ENCODE data around the gene NUCKS1. TPM values are rescaled to one million over a fixed set of nuclear protein-coding genes. Genes with fewer than 3 reads are reported as not detected.

Gene NUCKS1
- total and polyA plus RNA-seq, 2 experiments from 2014 or later = 69.9 to 122 TPM

DNA sequence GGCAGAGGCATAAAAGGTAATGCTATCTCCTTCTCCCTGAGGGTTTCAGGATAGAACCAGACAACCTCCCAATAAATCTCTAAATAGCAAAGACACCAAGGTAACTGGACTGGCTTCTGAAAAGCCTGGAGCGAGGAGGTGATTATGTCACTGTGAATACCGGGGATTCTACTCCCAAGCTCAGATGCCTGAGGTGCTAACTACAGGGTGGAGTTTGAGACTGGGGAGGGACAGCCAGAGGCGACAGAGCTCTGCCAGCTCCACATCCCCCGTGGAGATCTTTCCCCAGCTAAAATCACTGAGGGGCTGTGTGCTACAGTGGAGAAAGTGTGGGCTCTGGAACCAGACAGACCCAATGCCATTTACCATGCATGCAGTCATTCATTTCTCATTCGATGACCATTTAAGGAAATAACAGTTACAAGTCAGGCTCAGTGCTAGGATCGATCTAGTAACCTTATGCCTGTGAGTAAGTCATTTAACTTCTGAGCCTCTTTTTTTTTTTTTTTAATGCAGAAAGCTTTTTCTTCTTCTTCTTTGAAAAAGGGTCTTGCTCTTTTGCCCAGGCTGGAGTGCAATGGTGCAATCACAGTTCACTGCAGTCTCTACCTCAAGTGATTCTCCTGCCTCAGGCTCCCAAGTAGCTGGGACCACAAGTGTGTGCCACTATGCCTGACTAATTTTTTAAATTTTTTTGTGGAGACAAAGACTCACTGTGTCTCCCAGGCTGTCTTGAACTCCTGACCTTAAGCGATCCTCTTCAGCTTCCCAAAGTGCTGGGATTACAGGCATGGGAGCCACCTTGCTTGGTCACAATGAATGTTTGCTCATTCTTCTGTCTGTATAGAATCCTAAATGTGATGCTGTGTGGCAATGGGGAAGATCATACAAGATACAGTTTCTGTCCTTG lies 61.6 kb downstream of the NUCKS1 start:
- TF ChIP-seq EZH2 (IDR thresholded peaks at IDR 0.05; ENCODE audit: insufficient read depth, poor library complexity, severe bottlenecking) = no peak
- TF ChIP-seq EZH2phosphoT487 (IDR thresholded peaks at IDR 0.05; ENCODE audit: insufficient read depth, low read depth) = no peak
- in situ Hi-C loops (cut with MboI) = no loop called here
- Histone ChIP-seq H3K9me2 (ENCODE audit: insufficient read depth) (no peaks in the 10 kb centered on the region), H3K36me3 (ENCODE audit: low read depth) (no peaks in the 10 kb centered on the region), H3K79me2 (ENCODE audit: insufficient read depth) (no peaks in the 10 kb centered on the region), H3F3A (ENCODE audit: insufficient read depth) (no peaks in the 10 kb centered on the region), H3K4me2 (ENCODE audit: unreplicated experiment) (no peak overlapping the region), H4K20me1 (ENCODE audit: insufficient read depth) (no peaks in the 10 kb centered on the region), H3K27ac (no peak overlapping the region), H3K27me3 (replicated peaks; ENCODE audit: insufficient read depth) (no peaks in the 10 kb centered on the region), H3K9me3 (ENCODE audit: low read depth) (no peaks in the 10 kb centered on the region), H3K4me1 (ENCODE audit: insufficient read depth) (no peaks in the 10 kb centered on the region), H2AFZ (no peak overlapping the region), H3K9ac (no peak overlapping the region), H3K4me3 (no peak overlapping the region)
- no peak for DNase-seq
- WGBS, 2 experiments (ENCODE audit: low coverage in 1 of 2, low lambda C conversion rate in 2 of 2, missing lambda C conversion rate in 2 of 2) = 58 to 60% methylated on average over 7 of the region's 7 CpGs

DNA sequence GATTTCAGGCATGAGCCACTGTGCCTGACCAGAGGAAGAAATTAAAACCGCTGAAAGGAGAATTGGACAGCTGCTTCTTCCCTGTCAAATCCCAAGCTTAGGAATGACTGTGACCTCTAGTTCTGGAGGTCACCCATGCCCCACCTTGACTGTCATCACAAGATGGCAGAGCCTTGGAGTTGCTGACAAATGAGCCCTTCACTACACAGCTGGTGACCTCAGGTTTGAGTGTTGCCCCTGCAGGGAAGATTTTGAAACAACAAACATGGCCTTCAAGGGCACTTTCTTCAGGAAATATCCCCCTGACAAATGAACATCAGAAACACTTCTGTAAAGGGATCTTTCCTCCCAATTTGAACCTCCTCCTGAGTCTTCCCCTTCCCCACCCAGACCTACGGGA lies 62.7 kb downstream of the NUCKS1 start:
- Histone ChIP-seq H3K4me3 (no peak overlapping the region), H3K9me3 (ENCODE audit: low read depth) (no peaks in the 10 kb centered on the region), H4K20me1 (ENCODE audit: insufficient read depth) (no peaks in the 10 kb centered on the region), H3K27ac (no peak overlapping the region), H3K4me1 (ENCODE audit: insufficient read depth) (no peaks in the 10 kb centered on the region), H3K9ac (no peak overlapping the region), H3K4me2 (ENCODE audit: unreplicated experiment) (no peak overlapping the region), H3F3A (ENCODE audit: insufficient read depth) (no peaks in the 10 kb centered on the region), H3K36me3 (ENCODE audit: low read depth) (no peaks in the 10 kb centered on the region), H2AFZ (no peak overlapping the region), H3K27me3 (replicated peaks; ENCODE audit: insufficient read depth) (no peaks in the 10 kb centered on the region), H3K79me2 (ENCODE audit: insufficient read depth) (no peaks in the 10 kb centered on the region), H3K9me2 (ENCODE audit: insufficient read depth) (no peaks in the 10 kb centered on the region)
- TF ChIP-seq EZH2phosphoT487 (IDR thresholded peaks at IDR 0.05; ENCODE audit: insufficient read depth, low read depth) (no peak), EZH2 (IDR thresholded peaks at IDR 0.05; ENCODE audit: insufficient read depth, poor library complexity, severe bottlenecking) (no peak)
- 32 to 56% methylated on average over 2 of the region's 2 CpGs for WGBS, 2 experiments (ENCODE audit: low coverage in 1 of 2, low lambda C conversion rate in 2 of 2, missing lambda C conversion rate in 2 of 2)
- no peak for DNase-seq
- in situ Hi-C loops (cut with MboI) = no loop called here

DNA sequence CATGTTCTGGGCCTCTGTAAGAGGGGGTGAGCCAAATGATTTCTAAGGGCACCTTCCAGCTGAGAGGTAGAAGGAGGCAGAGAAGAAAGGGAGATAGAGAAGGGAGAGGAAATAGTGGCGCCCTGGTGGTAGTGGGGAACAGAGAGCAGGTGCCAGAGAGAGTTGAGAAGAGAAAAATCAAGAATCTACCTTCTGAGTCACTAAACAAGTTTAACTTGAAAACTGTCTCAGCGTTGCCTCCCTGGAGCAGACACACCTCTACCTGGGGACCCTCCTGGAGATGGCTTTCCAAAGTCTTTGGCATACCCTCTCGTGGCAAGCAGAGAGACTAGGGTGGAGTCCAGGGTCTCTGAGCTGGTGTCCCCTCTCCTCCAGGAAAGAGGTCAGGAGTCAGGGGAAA lies 68.6 kb downstream of the NUCKS1 start:
- Histone ChIP-seq H4K20me1 (ENCODE audit: insufficient read depth) (no peaks in the 10 kb centered on the region), H3K9ac (no peak overlapping the region), H3K4me3 (no peak overlapping the region), H3K27me3 (replicated peaks; ENCODE audit: insufficient read depth) (no peaks in the 10 kb centered on the region), H3F3A (ENCODE audit: insufficient read depth) (no peaks in the 10 kb centered on the region), H2AFZ (no peak overlapping the region), H3K4me1 (ENCODE audit: insufficient read depth) (0 out of 2 replicates have a peak, but pooled peaks cover 7% of the 10 kb centered on the region), H3K9me3 (ENCODE audit: low read depth) (no peaks in the 10 kb centered on the region), H3K4me2 (ENCODE audit: unreplicated experiment) (no peak overlapping the region), H3K27ac (no peak overlapping the region), H3K79me2 (ENCODE audit: insufficient read depth) (no peaks in the 10 kb centered on the region), H3K9me2 (ENCODE audit: insufficient read depth) (no peaks in the 10 kb centered on the region), H3K36me3 (ENCODE audit: low read depth) (no peaks in the 10 kb centered on the region)
- in situ Hi-C loops (cut with MboI) = no loop called here
- TF ChIP-seq EZH2 (IDR thresholded peaks at IDR 0.05; ENCODE audit: insufficient read depth, poor library complexity, severe bottlenecking) = no peak
- TF ChIP-seq EZH2phosphoT487 (IDR thresholded peaks at IDR 0.05; ENCODE audit: insufficient read depth, low read depth) = no peak
- 80 to 89% methylated on average over 3 of the region's 3 CpGs for WGBS, 2 experiments (ENCODE audit: low coverage in 1 of 2, low lambda C conversion rate in 2 of 2, missing lambda C conversion rate in 2 of 2)
- DNase-seq = no peak

DNA sequence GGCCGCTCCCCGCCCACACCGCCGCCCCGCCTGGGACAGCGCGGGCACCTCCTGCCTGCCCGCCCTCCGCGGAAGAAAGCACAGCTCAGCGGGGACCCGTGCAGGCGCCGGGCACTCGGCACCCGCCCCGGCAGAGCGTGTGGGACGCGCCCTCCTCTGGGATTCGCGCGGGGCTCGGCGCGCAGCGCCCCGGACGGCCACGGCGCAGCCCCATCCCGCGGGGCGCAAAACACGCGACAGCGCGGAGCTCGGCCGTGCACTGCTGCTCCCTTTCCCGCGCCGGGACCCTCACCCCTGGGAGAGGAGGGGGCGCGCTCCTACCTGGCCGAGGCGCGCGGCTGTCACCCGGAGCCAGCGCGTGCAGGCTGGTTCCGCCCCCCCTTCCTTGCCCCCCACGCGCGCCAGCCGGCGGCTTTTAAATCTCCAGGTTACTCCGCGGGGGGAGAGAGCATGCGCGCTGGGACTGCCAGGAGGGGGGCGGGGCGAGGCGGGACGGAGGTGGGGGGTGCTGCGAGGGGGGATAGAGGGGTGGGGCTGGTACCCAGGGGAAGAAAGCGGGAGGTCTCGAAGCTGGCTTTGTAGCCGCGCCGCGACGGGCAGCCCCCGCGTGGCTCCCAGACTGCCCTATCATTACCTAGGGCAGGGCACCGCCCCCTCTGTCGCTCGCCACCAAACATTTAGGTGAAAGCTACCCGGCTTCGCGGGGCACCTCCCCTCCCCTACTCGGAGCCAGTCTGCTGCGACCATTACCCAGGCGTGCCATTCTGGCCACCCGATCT lies 69.7 kb downstream of the NUCKS1 start, which contains the start of gene SLC45A3:
Gene SLC45A3 (minus strand): TSS at position 437 of the 779 bp plus-strand sequence. CDS start 15,853 bp downstream, outside the sequence.
- in situ Hi-C loops (cut with MboI) = no loop called here
- no peaks in the 10 kb centered on the region for H3F3A ChIP-seq (ENCODE audit: insufficient read depth)
- WGBS, 2 experiments (ENCODE audit: low coverage in 1 of 2, low lambda C conversion rate in 2 of 2, missing lambda C conversion rate in 2 of 2) = 1 to 2% methylated on average over 29 to 71 of the region's 86 CpGs
- no peak within 1 kb of the TSS; the same call in 1 of the 2 replicates for H3K27ac ChIP-seq
- no peaks in the 10 kb centered on the region for H4K20me1 ChIP-seq (ENCODE audit: insufficient read depth)
- 0 out of 2 replicates have a peak, but pooled peaks cover 7% of the 10 kb centered on the region for H3K4me1 ChIP-seq (ENCODE audit: insufficient read depth)
- no peaks in the 10 kb centered on the region for H3K9me2 ChIP-seq (ENCODE audit: insufficient read depth)
- peak within 1 kb of the TSS; percentile 74 for H3K4me3 ChIP-seq
- H3K36me3 ChIP-seq (ENCODE audit: low read depth) = no peaks in the 10 kb centered on the region
- H2AFZ ChIP-seq = peak within 1 kb of the TSS; percentile 81
- H3K9me3 ChIP-seq (ENCODE audit: low read depth) = no peaks in the 10 kb centered on the region
- no peaks in the 10 kb centered on the region for H3K27me3 ChIP-seq (replicated peaks; ENCODE audit: insufficient read depth)
- DNase-seq = peak; percentile 67
- peak within 1 kb of the TSS; percentile 88 for H3K4me2 ChIP-seq (ENCODE audit: unreplicated experiment)
- H3K79me2 ChIP-seq (ENCODE audit: insufficient read depth) = no peaks in the 10 kb centered on the region
- no peak for TF ChIP-seq EZH2 (IDR thresholded peaks at IDR 0.05; ENCODE audit: insufficient read depth, poor library complexity, severe bottlenecking)
- TF ChIP-seq EZH2phosphoT487 (IDR thresholded peaks at IDR 0.05; ENCODE audit: insufficient read depth, low read depth) = no peak
- H3K9ac ChIP-seq = peak within 1 kb of the TSS; percentile 59
